ENCODE measurements around the gene USP6NL.

The USP6NL gene

DNA sequence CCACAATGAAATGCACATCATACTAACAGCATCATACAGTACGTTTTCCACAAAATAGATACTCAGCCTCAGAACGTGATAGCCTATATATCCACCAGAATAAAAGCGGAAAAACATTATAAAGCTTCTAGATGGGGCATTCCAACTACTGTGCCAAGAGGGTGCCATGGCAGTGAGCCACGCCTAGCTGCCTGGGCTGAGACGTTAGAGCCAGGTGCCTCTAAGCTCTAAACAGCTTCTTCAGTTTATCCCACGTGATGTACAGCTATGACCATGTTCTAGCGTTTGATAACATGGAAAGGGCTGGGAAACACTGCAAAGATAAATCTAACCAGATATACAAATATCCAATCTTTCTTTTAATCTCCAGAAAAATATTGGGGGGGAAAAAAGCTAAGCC lies 17.8 kb downstream of the USP6NL start:
- no peak for DNase-seq (ENCODE audit: low read depth, low spot score)

DNA sequence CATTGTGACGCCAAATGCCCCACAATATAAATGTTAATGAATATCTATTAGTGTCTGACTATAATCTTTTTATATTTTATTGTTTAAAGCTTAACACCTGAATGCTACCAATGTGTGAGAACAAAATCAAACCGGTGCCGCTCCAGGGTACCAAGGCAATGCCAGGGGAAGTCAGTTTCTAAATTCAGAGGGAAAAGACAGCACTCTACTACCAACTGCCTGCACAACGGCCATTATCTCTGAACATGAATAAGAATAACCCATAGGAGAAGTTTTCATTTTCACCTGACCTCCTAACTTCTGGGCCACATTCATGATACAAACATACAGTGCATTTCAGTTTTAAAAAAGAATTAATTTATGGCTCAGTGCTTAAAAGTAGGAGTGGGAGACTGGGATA lies 21.7 kb downstream of the USP6NL start:
- no peak for DNase-seq (ENCODE audit: low read depth, low spot score)

DNA sequence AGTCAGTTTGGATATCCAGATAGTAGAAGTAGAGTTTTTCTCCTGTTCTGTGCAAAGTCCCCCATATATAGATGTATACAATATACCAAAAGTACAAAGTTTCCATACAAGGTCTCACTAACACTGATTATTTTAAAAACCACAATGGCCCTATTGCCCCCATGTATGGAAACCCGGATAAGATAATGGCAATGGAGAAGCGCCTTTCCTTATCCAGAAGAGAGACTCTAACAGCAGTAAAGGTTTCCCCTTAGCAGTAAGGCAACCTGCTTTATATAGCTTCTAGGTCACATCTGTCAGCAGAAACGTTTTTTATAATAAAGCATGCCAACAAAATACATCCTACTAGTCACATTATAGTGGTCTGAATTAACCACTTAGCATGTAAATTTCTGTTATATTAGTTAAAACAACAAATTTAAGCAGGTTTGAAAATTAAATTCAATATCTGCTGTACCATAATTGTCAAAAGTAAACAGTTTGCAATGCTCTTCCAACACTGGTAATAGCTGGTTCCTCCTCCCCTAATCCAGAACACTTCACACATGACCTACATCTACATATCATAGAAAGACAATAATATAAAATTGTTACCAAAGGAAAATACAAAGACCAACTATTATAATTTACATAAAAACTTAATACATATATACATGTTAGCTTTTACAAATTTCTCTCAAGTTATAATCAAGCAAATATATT lies 22.4 kb downstream of the USP6NL start:
- no peak for DNase-seq (ENCODE audit: low read depth, low spot score)

DNA sequence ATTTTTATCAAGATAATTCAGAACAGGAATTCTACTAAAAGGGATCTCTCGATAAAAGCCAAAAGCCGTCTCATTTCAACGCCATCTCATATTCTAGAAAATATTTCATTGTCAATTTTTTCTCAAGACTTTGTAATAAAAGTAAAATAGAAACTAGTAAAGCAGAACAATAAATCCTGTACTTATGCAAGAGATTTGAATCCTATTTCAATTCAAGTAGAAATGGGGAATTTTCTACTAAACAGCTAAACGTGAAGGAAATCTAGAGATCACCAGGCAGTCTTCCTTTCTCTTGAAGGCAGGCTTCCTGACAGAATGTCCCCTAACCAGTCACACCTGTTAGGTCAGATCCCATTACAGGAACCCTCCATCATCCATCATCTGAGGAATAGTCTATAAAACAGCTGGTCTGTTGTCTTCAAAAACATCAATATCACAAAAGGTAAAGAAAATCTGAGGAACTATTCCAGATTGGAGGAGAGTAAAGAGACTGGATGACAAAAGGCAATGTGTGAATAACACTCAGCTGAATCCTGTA lies 23.7 kb downstream of the USP6NL start:
- no peak for DNase-seq (ENCODE audit: low read depth, low spot score)

DNA sequence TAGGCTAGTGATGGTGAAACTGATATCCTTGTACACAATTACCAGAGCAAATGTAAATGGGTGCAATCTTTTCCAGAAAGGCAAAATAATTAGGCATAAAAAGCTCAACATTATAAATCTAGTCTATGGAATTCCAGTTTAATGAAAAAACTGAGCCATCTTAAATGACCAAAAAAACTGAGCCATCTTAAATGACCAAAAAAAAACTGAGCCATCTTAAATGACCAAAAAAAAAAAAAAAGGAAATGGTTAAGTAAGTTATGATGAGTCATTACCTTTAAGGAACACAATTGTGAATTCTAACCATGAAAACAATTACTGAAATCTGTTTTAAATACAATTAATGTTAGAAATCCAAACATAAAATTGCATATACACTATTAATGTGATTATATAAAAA lies 25.3 kb downstream of the USP6NL start:
- DNase-seq (ENCODE audit: low read depth, low spot score) = no peak

DNA sequence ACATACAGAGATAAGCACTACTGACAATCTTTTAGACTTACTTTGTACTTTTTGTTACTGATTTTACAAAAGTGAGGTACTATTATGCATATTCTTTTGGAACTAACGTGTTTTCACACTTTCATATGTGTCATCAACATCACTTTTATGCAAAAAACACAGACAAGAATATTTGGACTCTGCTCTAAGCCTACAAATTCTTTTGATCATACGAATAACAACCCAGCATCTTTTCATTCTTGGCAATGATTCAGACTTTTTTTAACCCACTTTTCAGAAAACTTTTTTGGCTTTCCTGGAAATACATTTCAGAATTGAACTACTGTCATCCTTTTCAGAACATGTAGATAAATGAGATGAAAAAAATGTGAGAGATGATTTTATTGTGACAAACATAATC lies 30.2 kb downstream of the USP6NL start:
- no peak for DNase-seq (ENCODE audit: low read depth, low spot score)

DNA sequence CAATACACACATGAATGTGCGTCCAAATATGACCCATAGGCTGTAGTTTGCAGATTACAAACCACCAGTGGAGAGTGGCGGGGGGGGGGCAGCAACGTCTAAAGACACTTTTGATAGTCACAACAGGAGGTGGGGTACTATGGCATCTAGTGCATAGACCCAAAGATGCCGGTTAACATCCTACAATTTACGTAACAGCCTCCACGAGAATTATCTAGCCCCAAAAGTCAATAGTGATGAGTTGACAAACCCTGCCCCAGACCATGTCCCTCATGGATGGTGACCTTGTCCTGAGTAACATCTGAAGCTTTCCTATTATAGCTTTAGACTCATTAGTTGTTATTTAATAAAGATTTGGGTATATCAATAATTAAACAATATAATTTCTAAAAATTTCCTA lies 31.6 kb downstream of the USP6NL start:
- no peak for DNase-seq (ENCODE audit: low read depth, low spot score)

DNA sequence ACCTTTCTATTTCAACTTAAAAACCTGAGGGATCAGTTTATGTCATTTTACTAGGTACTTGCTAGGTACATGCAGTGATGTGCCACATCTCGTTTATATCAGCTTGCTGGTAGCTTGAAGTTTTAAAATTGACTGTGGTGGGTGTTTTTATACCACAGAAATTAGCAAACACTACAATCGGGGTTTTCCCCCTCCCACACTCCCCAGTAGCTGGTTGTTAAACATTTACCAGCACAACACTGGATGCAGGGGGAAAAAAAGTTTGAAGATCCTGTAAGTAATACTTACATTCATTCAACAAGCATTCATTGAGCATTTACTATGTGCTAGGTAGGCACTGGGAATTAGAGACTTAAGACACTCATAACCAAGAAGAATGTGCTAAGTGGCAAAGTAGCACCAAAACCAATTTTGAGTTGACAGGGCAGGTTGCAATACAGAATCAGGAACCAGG lies 32.6 kb downstream of the USP6NL start:
- peak; percentile 29 for DNase-seq (ENCODE audit: low read depth, low spot score)

DNA sequence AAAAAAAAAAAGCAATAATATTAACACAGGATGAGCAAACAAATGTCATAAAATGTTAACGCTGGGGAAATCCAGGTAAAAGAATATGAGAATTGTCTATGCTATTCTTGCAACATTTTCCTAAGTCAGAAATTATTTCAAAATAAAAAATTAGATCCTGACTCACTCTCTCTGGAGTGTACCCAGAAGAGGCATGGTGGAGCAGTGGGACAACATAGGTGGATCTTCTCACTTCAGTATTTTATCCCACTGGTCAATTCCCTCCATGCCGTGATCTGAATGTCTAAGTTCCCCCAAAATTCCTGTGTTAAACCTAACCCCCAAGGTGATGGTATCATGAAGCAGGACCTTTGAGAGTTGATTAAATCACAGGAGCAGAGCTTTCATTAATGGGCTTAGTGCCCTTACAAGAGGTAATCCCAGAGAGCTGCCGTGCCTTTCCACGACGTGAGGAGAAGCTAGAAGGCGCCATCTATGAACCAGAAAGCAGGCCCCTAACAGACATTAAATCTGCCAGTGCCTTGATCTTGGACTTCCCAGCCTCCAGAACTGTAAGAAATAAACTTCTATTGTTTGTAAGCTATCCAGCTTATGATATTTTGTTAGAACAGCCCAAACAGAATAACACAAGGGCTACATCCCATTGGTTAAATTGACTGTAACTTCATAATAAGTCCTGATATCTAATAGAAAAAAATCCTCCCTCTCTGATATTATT lies 35.2 kb downstream of the USP6NL start:
- no peak for DNase-seq (ENCODE audit: low read depth, low spot score)

DNA sequence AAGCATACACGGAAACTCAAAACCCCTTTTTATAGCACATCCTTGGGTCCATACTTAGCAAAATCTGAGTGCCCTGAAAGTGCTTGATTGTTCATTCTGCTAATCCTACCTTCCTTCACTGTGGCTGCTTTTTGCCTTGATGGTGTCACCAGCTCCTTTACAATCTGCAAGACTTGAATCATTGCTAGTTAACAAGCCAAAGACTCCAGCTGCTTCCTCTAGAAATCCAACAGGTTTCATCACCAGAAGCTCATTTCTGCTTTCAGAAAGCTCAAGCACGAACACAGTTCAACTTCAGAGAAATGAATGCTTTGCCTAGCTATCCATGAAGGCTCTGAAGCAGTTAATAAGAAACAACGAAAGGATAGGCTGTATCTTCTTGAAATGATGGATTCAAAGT lies 38.0 kb downstream of the USP6NL start:
- no peak for DNase-seq (ENCODE audit: low read depth, low spot score)

DNA sequence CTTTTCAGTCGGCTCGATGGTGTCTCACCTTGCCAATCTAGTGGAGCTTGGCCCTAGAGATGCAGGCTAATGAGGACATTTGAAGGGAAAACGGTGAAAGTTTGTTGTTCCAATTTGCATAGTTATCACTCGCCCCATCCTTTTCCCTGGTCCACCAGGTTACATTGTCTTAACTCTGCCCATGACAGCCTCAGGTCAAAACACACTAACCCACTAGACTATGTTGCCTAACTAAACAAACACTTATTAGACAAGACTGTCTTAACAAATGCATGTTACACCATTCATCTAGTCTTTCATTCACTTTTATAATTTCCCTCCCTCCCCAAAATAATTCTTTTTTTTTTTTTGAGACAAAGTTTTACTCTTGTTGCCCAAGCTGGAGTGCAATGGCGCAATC lies 40.7 kb downstream of the USP6NL start:
- DNase-seq (ENCODE audit: low read depth, low spot score) = no peak

DNA sequence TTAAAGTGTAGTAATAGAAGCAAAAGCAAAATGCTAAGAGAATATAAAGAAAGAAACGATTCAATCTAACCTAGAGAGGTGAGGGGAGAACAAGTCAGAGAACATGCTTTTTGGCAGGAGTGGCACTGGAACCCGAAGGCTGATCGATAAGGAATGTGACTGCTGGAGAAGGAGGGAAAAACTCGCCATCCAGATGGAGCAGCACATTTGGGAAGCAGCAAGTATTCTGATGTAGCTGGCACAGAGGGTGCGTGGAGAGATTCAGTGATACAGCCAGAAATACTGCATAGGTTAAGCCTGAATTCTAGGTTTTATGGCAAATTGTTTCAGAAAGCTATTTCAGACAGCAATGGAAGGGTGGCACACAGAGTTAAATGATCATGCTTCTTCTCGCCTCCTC lies 42.0 kb downstream of the USP6NL start:
- no peak for DNase-seq (ENCODE audit: low read depth, low spot score)

DNA sequence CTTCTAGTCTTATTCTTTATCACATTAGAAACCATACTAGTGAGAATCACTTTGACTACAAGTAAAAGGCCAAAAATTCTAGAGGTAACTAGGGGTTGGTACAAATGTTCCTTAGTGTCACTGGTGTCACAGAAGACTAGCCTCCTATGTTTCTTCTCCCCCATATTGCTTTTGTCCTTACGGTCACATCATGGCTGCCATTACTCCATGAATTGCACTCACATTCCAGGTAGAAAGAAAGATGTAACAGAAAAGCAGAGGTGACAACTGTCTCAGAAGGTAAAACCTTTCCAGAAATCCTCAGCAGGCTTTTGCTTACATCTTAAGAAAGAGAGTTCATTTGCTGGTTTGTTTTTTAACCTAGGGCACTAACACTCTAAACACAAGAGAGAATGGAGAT lies 42.9 kb downstream of the USP6NL start:
- DNase-seq (ENCODE audit: low read depth, low spot score) = no peak

DNA sequence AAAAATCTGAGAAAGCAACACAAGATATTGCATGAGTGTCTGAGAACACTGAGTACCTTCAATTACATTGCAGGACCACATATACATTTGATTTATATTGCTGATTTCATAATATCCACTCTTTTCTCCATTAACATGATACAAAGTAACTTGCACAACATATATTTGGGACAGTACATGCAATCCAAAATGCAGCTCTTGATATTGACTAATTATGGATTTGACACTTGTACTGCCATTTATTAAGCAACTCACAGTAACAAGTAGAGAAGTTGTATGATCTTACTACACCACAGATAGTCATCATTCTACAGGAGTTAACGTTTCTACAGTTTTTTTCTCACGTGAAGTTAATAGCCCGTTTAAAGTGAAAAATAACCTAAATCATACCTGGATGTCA lies 46.7 kb downstream of the USP6NL start:
- no peak for DNase-seq (ENCODE audit: low read depth, low spot score)

DNA sequence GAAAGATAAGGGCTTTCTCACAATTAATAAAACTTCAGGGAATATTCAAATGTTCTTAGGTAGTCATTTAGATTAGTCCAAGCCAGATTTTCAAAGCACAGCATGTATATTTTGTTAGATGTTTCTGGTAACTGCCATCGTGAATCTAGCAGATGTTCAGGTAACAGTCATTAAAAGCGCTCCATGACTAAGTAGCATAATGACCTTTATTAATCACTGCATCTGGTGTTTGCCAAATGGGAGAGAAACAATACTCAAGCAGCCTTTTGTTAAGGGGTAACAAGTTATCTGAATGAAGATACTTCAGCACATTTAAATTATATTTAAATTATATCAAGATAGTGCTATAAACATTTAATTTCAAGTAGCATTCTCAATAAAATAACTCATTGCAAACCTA lies 47.5 kb downstream of the USP6NL start:
- no peak for DNase-seq (ENCODE audit: low read depth, low spot score)

DNA sequence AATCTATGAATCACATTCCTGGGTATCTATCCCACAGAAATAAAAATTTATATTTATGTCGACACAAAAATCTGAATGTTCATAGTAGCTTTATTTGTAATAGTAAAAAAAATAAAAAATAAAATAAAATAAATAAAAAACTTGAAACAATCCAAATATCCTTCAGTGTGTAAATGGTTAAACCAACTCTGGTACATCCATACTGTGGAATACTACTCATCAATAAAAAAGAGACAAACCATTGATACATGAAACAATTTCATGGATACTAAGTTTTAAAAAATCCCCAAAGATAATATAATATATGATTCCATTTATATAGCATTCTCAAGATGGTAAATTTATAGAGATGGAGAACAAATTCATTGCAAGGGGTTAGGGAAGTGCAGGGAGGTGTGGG lies 48.6 kb downstream of the USP6NL start:
- DNase-seq (ENCODE audit: low read depth, low spot score) = no peak

DNA sequence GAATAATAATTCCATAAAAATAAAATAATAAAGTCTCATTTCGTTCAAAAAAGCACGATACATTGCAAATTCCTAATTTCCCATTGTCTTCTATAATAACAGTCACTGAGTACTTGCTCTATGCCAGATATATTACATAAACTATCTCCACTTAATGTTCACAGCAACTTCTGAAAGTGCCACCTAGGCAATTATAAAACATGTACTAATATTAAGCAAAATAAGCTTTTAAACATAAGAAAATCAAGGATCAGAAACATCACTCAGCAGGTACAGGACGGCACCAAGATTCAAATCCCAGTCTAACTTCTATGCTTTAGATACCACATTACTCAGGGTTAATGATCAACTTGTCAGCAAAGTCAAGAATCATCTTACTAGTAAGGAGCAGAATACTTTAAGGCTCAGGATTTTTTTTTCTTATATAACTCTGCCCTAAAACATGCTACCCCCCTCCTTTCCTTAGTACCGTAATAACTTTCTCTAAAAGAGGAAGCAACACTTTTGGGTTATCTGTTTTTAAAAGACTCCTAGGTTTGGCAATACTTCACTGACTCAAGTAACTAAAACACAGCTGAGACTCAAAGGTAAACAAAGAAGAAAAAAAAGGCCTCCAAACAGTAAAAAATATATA lies 51.3 kb downstream of the USP6NL start:
- no peak for DNase-seq (ENCODE audit: low read depth, low spot score)

DNA sequence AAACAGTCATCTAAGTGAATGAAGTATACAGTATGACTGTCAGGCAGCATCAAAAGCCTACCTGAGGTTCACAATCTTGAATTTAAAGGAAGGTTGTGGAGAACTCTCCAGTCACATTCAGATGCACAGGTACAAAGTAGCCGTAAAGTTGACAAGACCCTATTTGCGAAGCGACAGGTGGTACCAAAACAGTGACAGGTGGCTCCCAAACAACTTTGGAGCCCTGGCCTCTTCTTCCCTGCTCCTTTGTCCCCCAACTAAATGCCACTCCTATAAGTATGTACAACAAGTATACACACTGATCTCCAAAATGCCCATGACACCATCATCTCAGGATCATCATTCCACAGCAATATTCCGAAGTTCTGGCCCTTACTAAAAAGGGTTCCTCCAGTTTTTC lies 53.5 kb downstream of the USP6NL start:
- no peak for DNase-seq (ENCODE audit: low read depth, low spot score)

DNA sequence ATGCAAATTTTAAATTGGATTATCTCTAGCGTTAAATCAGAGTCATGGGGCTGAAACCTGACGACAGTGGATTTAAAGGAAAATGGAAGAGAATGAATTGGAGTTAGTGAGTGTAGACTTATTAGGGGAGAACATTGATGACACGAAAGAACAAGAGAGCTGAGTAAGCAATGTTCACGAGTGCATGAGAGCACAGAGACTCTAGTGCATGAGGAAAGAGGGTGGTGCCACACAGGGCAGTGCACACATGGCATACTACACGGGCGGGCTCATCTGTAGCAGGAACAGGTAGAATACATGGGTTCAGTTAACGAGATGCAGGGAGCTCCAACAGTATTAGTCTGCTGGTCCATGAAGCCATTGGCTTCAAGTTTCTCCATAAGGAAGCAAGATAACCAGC lies 53.9 kb downstream of the USP6NL start:
- no peak for DNase-seq (ENCODE audit: low read depth, low spot score)

DNA sequence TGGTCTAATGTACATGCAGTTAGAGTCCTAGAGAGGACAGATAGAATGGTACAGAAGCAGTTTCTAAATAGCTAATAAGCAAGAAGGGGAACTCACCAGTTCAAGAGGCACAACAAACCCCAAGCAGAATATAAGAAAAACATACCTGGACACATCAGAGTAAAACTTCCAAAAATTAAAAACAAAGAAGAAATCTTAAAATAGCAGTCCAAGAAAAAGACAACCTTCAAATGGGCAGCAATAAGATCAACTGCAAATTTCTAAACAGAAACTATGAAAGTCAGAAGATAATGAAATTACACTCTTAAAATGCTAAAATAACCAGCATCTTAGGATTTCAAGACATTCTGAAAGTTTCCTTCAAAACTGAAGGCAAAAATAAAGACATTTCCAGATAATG lies 55.9 kb downstream of the USP6NL start:
- no peak for DNase-seq (ENCODE audit: low read depth, low spot score)

DNA sequence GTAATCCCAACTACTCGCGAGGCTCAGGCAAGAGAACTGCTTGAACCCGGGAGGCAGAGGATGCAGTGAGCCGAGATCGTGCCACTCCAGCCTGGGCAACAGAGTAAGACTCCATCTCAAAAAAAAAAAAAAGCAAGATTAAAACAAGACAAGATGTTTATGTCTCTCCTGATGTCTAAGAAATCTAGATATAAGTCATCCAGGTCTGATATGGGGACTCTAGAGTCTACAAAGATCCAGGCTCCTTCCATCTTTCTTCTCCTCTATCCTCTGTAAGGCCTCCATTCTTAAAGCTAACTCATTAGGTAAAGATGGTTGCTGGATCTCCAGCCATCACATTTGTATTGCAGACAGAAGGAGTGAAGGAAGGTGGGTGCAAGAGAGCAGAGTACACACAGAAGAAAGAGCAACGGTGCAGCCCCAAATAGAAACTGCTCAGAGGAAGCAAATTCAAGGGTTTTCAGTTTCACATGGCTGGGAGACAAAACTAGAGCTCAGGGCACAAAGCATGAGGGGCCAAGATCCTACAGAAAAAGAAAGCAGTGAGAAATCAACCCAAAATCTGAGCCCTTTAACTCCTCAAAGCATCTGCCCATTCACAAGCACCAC lies 57.6 kb downstream of the USP6NL start:
- DNase-seq (ENCODE audit: low read depth, low spot score) = no peak

DNA sequence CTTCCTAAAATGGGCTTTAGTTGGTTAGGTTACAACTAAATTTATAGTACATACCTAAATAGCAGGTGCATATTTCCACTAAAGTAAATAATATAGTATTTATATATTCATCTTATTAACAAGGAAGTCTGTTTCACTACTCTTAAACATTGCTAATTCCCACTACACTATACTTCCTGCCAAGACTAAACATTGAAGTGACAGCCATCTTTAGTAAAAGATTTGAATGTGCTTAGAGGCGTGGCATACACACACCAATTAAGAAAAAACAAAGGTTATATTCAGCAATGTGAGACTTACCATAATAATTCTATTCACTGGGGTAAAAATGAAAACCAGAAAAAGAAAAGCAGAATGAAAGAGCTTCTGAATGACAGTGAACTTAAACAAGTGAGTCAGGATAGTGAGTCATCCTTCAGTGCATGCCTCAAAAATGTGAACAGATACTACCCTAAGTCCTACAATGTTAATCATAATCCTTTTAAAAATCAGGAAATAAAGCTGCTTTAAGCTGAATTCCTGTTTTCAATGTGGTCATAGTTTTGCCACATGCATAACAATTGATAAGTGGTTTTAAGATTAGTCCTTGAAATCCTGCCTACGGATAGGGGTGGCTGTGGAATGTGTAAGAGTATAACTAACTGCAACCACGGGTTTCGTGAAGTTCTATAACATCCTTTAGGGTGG lies 59.4 kb downstream of the USP6NL start:
- DNase-seq (ENCODE audit: low read depth, low spot score) = no peak
